ENCODE results near the gene TMC7.
"Not testable (repeated sequence)": the region's sequence is repeated elsewhere in the genome, so short reads cannot be mapped to it uniquely, and the experiment has no call there.

TMC7 gene

GRCh38 chr16:18943414-18943813 is 40.3 kb upstream of the TMC7 start:
- no peak for DNase-seq (ENCODE audit: low read depth in 2 of 2)
- TF ChIP-seq CTCF (IDR thresholded peaks at IDR 0.05; ENCODE audit: low read depth, low read length): no peak
- no peak overlapping the region for H3K4me3 ChIP-seq (replicated peaks in 1 of 2; ENCODE audit: low read depth in 2 of 2, low read length in 2 of 2)

GRCh38 chr16:18945233-18945632 is 38.5 kb upstream of the TMC7 start:
- no peak for TF ChIP-seq CTCF (IDR thresholded peaks at IDR 0.05; ENCODE audit: low read depth, low read length)
- H3K4me3 ChIP-seq (replicated peaks in 1 of 2; ENCODE audit: low read depth in 2 of 2, low read length in 2 of 2): no peak overlapping the region
- DNase-seq (ENCODE audit: low read depth in 2 of 2): no peak

DNA sequence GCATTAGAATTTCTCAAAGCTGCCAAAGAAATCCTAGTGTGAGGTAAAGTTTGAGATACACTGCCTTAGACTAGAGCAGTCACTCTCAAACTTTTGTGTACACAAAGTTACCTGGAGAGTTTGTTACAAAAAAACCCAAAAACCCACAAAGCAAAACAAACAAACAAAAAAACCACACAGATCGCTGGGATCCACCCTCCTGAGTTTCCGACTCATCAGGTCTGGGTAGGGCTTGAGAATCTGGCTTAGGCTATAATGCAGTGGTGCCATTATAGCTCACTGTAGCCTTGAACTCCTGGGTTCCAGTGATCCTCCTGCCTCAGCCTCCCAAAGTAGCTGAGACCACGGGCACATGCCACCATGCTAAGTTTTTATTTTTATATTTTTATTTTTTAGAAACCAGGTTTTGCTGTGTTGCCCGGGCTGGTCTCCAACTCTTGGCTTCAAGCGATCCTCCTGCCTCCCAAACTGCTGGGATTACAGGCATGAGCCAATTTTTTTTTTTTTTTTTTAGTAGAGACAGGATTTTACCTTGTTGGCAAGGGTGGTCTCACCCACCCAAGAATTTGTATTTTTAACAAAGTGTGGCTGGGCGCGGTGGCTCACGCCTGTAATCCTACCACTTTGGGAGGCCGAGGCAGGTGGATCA is 35.2 kb upstream of the TMC7 start:
- TF ChIP-seq CTCF (IDR thresholded peaks at IDR 0.05; ENCODE audit: low read depth, low read length): no peak
- no peak overlapping the region for H3K4me3 ChIP-seq (replicated peaks in 1 of 2; ENCODE audit: low read depth in 2 of 2, low read length in 2 of 2)

DNA sequence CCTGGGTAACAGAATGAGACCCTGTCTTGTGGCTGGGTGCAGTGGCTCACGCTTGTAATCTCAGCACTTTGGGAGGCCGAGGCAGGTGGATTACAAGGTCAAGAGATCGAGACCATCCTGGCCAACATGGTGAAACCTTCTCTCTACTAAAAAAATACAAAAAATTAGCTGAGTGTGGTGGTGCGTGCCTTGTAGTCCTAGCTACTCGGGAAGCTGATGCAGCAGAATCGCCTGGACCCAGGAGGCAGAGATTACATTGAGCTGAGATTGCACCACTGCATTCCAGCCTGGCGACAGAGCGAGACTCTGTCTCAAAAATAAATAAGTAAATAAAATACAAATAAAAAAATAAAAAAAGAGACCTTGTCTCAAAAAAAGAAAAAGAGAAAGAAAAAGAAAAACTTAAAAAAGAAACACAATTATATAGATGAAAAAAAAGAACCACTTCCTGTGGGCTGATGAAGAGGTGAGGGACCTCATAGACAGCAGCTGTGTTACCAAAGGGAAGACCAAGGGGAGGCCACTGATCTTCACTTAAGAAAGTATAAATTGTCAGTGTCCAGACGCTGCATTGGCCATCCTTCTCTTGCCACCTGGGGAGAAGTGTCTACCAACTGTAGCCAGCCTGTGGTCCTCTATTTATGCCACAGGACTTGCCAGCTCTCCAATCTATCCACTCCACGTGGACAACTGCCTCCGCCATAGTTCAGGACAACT is 33.1 kb upstream of the TMC7 start:
- TF ChIP-seq CTCF (IDR thresholded peaks at IDR 0.05; ENCODE audit: low read depth, low read length): no peak
- no peak overlapping the region for H3K4me3 ChIP-seq (replicated peaks in 1 of 2; ENCODE audit: low read depth in 2 of 2, low read length in 2 of 2)
- DNase-seq (ENCODE audit: low read depth in 2 of 2): no peak

More for the DNA sequence above, 35.2 kb upstream of the TMC7 start:
- no peak for DNase-seq (ENCODE audit: low read depth in 2 of 2)

DNA sequence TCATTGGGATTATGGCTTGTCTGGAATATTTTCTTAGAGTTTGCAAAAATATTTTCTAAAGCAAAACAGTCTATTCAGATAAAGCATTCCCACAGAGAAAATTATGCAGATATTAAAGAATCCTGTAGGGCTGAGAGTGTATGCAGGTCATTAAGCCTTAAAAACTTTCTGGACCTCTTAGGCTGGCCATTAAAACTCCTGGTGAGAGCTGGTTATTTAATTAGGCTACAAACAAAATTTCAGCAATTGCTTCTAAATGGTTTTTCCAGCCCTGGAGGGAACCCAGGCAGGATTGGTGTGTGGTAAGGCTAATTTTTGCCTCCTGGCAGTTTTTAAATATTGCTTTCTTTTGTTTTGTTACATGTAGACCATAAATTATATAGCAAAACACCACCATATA is 30.2 kb upstream of the TMC7 start:
- H3K4me3 ChIP-seq (replicated peaks in 1 of 2; ENCODE audit: low read depth in 2 of 2, low read length in 2 of 2): no peak overlapping the region
- DNase-seq (ENCODE audit: low read depth in 2 of 2): no peak
- TF ChIP-seq CTCF (IDR thresholded peaks at IDR 0.05; ENCODE audit: low read depth, low read length): no peak

GRCh38 chr16:18955874-18956580 is 27.7 kb upstream of the TMC7 start:
- DNase-seq (ENCODE audit: low read depth in 2 of 2); H3K4me3 ChIP-seq (replicated peaks in 1 of 2; ENCODE audit: low read depth in 2 of 2, low read length in 2 of 2): not testable (repeated sequence)

GRCh38 chr16:18956658-18957241 is 27.0 kb upstream of the TMC7 start:
- not testable (repeated sequence) for DNase-seq (ENCODE audit: low read depth in 2 of 2); H3K4me3 ChIP-seq (replicated peaks in 1 of 2; ENCODE audit: low read depth in 2 of 2, low read length in 2 of 2)
